SK-N-SH (cell line): ENCODE results near the gene MORC1. TPM values are rescaled to one million over a fixed set of nuclear protein-coding genes. Genes with fewer than 3 reads are reported as not detected.

Experiments
- CTCF ChIA-PET: fragments of 300-600, 350-600 bp; formaldehyde crosslinking; extraction: SDS; loops from one replicate; lab custom pipeline; 2021; lab: Yijun Ruan, JAX
- POLR2A ChIA-PET: fragments of 350-600 bp; sonication (Branson Sonifier 250); formaldehyde crosslinking; extraction: SDS; loops from one replicate; lab custom pipeline; 2020; ENCODE audit warnings: antibody characterized with exemption, inconsistent platforms; lab: Yijun Ruan, JAX
- DNase-seq: peaks from one replicate; pipeline ENCODE4 v3.0.0; 2012
- H2AFZ ChIP-seq: fragments of 200-600 bp; sonication (generic); 2 replicates; pipeline ENCODE4 v1.8.1; 2016; ENCODE audit warnings: antibody characterized with exemption, mild to moderate bottlenecking, low read depth
- H3F3A ChIP-seq: fragments of 200-600 bp; sonication (generic); replicated peaks from 2 replicates; pipeline ENCODE3; 2016; ENCODE audit warnings: antibody characterized with exemption, mild to moderate bottlenecking; ENCODE audit not compliant: insufficient read depth
- H3K27ac ChIP-seq, 2 experiments: fragments of 200-500 bp in 1 of 2; fragments of 200-600 bp in 1 of 2; sonication (Bioruptor generic) in 1 of 2; sonication (generic), shearing (Covaris generic) in 1 of 2; 2 replicates each; pipeline versions ENCODE4 v1.5.1 to v1.6.1; 2014 to 2016; ENCODE audit warnings: low read depth in 2 of 2, inconsistent platforms in 1 of 2, low read length in 1 of 2, mild to moderate bottlenecking in 1 of 2, mixed read lengths in 1 of 2
- H3K27me3 ChIP-seq: fragments of 200-600 bp; sonication (generic), shearing (Covaris generic); 2 replicates; pipeline ENCODE4 v1.6.1; 2016; ENCODE audit warnings: mixed run types; ENCODE audit not compliant: insufficient read depth
- H3K36me3 ChIP-seq, 2 experiments: fragments of 200-500 bp in 1 of 2; fragments of 200-600 bp in 1 of 2; sonication (Bioruptor generic) in 1 of 2; sonication (generic) in 1 of 2; replicated peaks in 1 of 2; 2 replicates each; pipeline versions ENCODE3 to v1.5.1; 2014 to 2016; ENCODE audit warnings: low read length in 1 of 2, mild to moderate bottlenecking in 1 of 2; ENCODE audit not compliant: insufficient read depth in 2 of 2, control insufficient read depth in 1 of 2
- H3K4me1 ChIP-seq, 2 experiments: fragments of 200-500 bp in 1 of 2; fragments of 200-600 bp in 1 of 2; sonication (Bioruptor generic) in 1 of 2; sonication (generic), shearing (Covaris generic) in 1 of 2; 2 replicates each; pipeline versions ENCODE4 v1.5.1 to v1.6.1; 2014 to 2016; ENCODE audit warnings: low read depth in 1 of 2, low read length in 1 of 2, mixed run types in 1 of 2; ENCODE audit not compliant: insufficient read depth in 2 of 2, control insufficient read depth in 1 of 2
- H3K4me2 ChIP-seq: fragments of 200-600 bp; sonication (generic), shearing (Covaris generic); 2 replicates; pipeline ENCODE4 v1.6.1; 2017; ENCODE audit warnings: mixed run types
- H3K4me3 ChIP-seq, 2 experiments: fragments of 200-500 bp in 1 of 2; fragments of 200-600 bp in 1 of 2; sonication (Bioruptor generic) in 1 of 2; sonication (generic), shearing (Covaris generic) in 1 of 2; 2 replicates each; pipeline versions ENCODE4 v1.5.1 to v1.8.1; 2014 to 2016; ENCODE audit warnings: low read depth in 2 of 2, inconsistent platforms in 1 of 2, low read length in 1 of 2, mild to moderate bottlenecking in 1 of 2, mixed read lengths in 1 of 2, moderate library complexity in 1 of 2
- H3K79me2 ChIP-seq: fragments of 200-600 bp; sonication (generic); 2 replicates; pipeline ENCODE4 v1.8.1; 2017; ENCODE audit warnings: mild to moderate bottlenecking; ENCODE audit not compliant: insufficient read depth
- H3K9ac ChIP-seq: fragments of 200-600 bp; sonication (generic); 2 replicates; pipeline ENCODE4 v1.6.1; 2017; ENCODE audit warnings: mixed run types
- H3K9me2 ChIP-seq: fragments of 200-600 bp; sonication (generic); 2 replicates; pipeline ENCODE4 v1.6.1; 2017; ENCODE audit warnings: mixed run types
- H3K9me3 ChIP-seq: fragments of 200-600 bp; sonication (generic); 2 replicates; pipeline ENCODE4 v1.6.1; 2017; ENCODE audit warnings: mixed run types, mild to moderate bottlenecking, moderate library complexity
- H4K20me1 ChIP-seq: fragments of 200-600 bp; sonication (generic); 2 replicates; pipeline ENCODE4 v1.6.1; 2017; ENCODE audit warnings: mild to moderate bottlenecking, mixed run types; ENCODE audit not compliant: insufficient read depth
- CHD2 ChIP-seq: fragments of 150-350 bp; IDR thresholded peaks from 2 replicates; pipeline ENCODE4 v1.6.1; 2018; ENCODE audit warnings: low read length; ENCODE audit not compliant: partially characterized antibody
- EP300 ChIP-seq, 2 experiments: IDR thresholded peaks; 2 replicates each; pipeline versions ENCODE4 v1.4.0 to v1.6.1; 2012; ENCODE audit warnings: borderline replicate concordance in 1 of 2, low read depth in 1 of 2, low read length in 1 of 2
- FOXJ3 ChIP-seq: sonication (generic); formaldehyde crosslinking; IDR thresholded peaks from 2 replicates; pipeline ENCODE4 v1.5.1; 2020; ENCODE audit warnings: mild to moderate bottlenecking, missing genetic modification reagents
- FOXM1 ChIP-seq: IDR thresholded peaks from 2 replicates; pipeline ENCODE4 v1.4.0; 2012; ENCODE audit warnings: low read depth, mild to moderate bottlenecking
- GABPA ChIP-seq: IDR thresholded peaks from 2 replicates; pipeline ENCODE4 v1.4.0; 2012; ENCODE audit warnings: low read depth, mild to moderate bottlenecking
- GATA2 ChIP-seq: sonication (generic); formaldehyde crosslinking; IDR thresholded peaks from 2 replicates; pipeline ENCODE4 v1.5.0; 2020; ENCODE audit warnings: mild to moderate bottlenecking, missing genetic modification reagents
- MXI1 ChIP-seq: IDR thresholded peaks from 2 replicates; pipeline ENCODE4 v1.6.1; 2012; ENCODE audit warnings: mild to moderate bottlenecking, low read depth, low read length, improper control_type of control experiment
- PBX3 ChIP-seq: IDR thresholded peaks from 2 replicates; pipeline ENCODE4; 2012
- POLR2AphosphoS5 ChIP-seq: IDR thresholded peaks from 2 replicates; pipeline ENCODE4 v1.6.1; 2012; ENCODE audit warnings: low read depth, low read length
- RAD21 ChIP-seq: IDR thresholded peaks from 2 replicates; pipeline ENCODE4 v1.6.1; 2012; ENCODE audit warnings: mild to moderate bottlenecking, low read length
- RXRA ChIP-seq: IDR thresholded peaks from 2 replicates; pipeline ENCODE4 v1.4.0; 2012; ENCODE audit warnings: low read depth, mild to moderate bottlenecking, borderline replicate concordance
- SIN3A ChIP-seq: IDR thresholded peaks from 2 replicates; pipeline ENCODE4 v1.6.1; 2012; ENCODE audit warnings: low read depth, mild to moderate bottlenecking, low read length, moderate library complexity, borderline replicate concordance
- TAF1 ChIP-seq: IDR thresholded peaks from 2 replicates; pipeline ENCODE4 v1.6.1; 2012; ENCODE audit warnings: low read depth, mild to moderate bottlenecking, low read length, moderate library complexity, borderline replicate concordance
- USF2 ChIP-seq: fragments of 150-350 bp; IDR thresholded peaks from 2 replicates; pipeline ENCODE4 v1.6.1; 2017; ENCODE audit warnings: antibody characterized with exemption, low read length, low read depth, borderline replicate concordance
- YY1 ChIP-seq: IDR thresholded peaks from 2 replicates; pipeline ENCODE4 v1.4.0; 2012; ENCODE audit warnings: low read depth, mild to moderate bottlenecking
- ZBTB33 ChIP-seq: IDR thresholded peaks from 2 replicates; pipeline ENCODE4 v1.4.0; 2012; ENCODE audit warnings: low read depth, borderline replicate concordance
- WGBS: methylation state at CpG from one replicate; pipeline ENCODE4 v1.1.6; 2017; ENCODE audit warnings: low lambda C conversion rate; 5-methylcytosine and 5-hydroxymethylcytosine counted together
- polyA plus RNA-seq, 3 experiments: library from polyadenylated mRNA; depleted of rRNA; stranded (reverse); fragments of >200 nt; gene quantifications; 2 replicates each; pipeline ENCODE4 v1.2.3, GENCODE V29; 2012

MORC1 gene
- polyA plus RNA-seq, 1 of the 3 experiments (the other 2 are of a cell fraction): not detected

- TF ChIP-seq FOXJ3 (CRISPR knock-in tag): no peak
Observed at GRCh38 chr3:109152320-109152719, 34.4 kb upstream of the MORC1 start (continued).

GRCh38 chr3:109149078-109149477 lies 31.1 kb upstream of the MORC1 start:
- Histone ChIP-seq H3K27me3 (no peaks in the 10 kb centered on the region), H3K4me3 (no peak overlapping the region), H3K9ac (no peak overlapping the region)
- TF ChIP-seq USF2: no peak
- no peak for TF ChIP-seq YY1
- TF ChIP-seq EP300 (IDR thresholded peaks at IDR 0.05; ENCODE audit: borderline replicate concordance in 1 of 2, low read depth in 1 of 2, low read length in 1 of 2): no peak
- TF ChIP-seq PBX3: no peak
- TF ChIP-seq MXI1: no peak
- TF ChIP-seq FOXM1: no peak
- no peak for TF ChIP-seq GATA2 (CRISPR knock-in tag)
- TF ChIP-seq ZBTB33: no peak
- TF ChIP-seq CHD2: no peak
- TF ChIP-seq RAD21: no peak
- TF ChIP-seq GABPA: no peak
- TF ChIP-seq POLR2AphosphoS5: no peak
- TF ChIP-seq RXRA: no peak
- TF ChIP-seq SIN3A: no peak
- TF ChIP-seq TAF1: no peak
- TF ChIP-seq, all 33 proteins: peak for 0
- no peak overlapping the region for H2AFZ ChIP-seq
- ChIA-PET POLR2A (no interaction called here), CTCF (no interaction called here)
- no peaks in the 10 kb centered on the region for H3K79me2 ChIP-seq
- H3K9me3 ChIP-seq: no peaks in the 10 kb centered on the region
- no peaks in the 10 kb centered on the region for H3K36me3 ChIP-seq
- no peak for DNase-seq
- H3K9me2 ChIP-seq: no peaks in the 10 kb centered on the region
- no peaks in the 10 kb centered on the region for H4K20me1 ChIP-seq
- WGBS: 47% methylated on average over 2 of the region's 2 CpGs
- H3F3A ChIP-seq: no peaks in the 10 kb centered on the region
- H3K4me1 ChIP-seq: no peaks in the 10 kb centered on the region
- H3K4me2 ChIP-seq: no peak overlapping the region
- no peak overlapping the region for H3K27ac ChIP-seq
